D721Med (cell line): ENCODE data around the gene FNBP1L.

Experiments used
- DNase-seq: peaks from one replicate; pipeline ENCODE4 v3.0.0; 2011; ENCODE audit warnings: low spot score; ENCODE audit not compliant: insufficient read length
- FAIRE-seq: peaks from 2 replicates; lab custom pipeline; 2011; peaks lifted over from hg19 to GRCh38; lab: Jason Lieb, UNC
- CTCF ChIP-seq: IDR thresholded peaks from 2 replicates; pipeline ENCODE4 v1.5.1; 2012; ENCODE audit warnings: mild to moderate bottlenecking, control low read depth; ENCODE audit not compliant: insufficient read depth; ENCODE audit errors: missing control alignments

FNBP1L gene

GRCh38 chr1:93419344-93419743 lies 28.6 kb upstream of the FNBP1L start:
- DNase-seq (no peak), FAIRE-seq (no peak)
- TF ChIP-seq CTCF: no peak

DNA sequence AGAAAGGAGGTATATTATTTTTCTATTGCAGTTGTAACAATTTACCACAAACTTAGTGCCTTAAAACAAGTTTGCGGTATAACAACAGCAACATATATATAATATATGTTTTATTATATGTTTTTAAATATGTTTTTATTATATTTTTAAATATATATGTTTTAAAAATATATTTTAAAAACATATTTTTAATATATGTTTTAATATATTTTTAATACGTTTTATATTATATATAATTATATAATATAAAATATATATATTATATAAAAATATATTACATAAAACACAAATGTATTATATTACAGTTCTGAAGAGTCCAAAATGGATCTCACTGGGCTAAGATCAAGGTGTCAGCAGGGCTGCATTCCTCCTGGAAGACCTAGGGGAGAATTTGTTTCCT lies 27.5 kb upstream of the FNBP1L start:
- FAIRE-seq (no peak), DNase-seq (no peak)
- no peak for TF ChIP-seq CTCF

- FAIRE-seq: no peak
- no peak for DNase-seq
- no peak for TF ChIP-seq CTCF
These were observed 21.7 kb upstream of the FNBP1L start for GRCh38 chr1:93426181-93426580.

DNA sequence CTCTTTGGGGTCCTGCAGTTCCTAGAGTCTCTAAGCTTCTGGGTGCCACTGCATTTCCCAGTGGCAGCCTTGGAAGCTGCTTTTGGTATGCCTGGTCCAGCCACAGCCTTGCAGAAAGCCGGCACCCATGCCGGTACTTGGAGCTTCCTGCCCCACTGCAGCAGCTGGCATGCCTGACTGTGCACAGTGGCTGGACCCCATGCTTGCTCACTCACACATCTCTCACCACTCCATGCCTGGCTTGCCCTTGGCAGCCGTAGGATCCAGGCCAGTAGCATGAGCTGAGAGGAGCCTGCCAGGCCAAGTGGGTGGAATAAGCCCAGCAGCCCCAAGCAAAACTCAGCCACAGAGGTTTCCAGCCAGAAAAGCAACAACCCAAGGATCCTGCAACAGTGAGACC lies 20.3 kb upstream of the FNBP1L start:
- DNase-seq (no peak), FAIRE-seq (no peak)
- no peak for TF ChIP-seq CTCF

DNA sequence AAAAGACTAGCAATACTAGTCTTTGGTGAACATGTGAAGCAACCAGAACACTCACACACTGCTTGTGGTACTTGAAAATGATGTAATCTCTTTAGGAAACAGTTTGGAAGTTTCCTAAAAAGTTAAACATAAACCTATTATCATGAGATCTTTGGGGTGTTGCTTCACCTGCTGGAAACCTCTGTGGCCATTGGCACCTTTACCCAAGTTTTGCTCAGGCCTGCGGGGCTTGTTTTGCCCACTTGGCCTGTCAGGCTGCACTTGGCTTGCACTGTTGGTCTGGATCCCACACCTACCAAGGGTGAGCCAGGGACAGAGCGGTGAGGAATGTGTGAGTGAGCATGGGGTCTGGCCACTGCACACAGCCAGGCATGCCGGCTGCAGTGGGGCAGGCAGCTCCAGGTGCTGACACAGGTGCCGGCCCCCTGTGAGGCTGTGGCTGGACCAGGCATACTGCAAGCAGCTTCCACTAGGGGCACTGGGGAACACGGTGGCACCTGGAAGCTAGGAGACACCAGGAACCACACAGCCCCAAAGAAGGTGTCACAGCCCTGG lies 14.4 kb upstream of the FNBP1L start:
- FAIRE-seq (no peak), DNase-seq (no peak)
- TF ChIP-seq CTCF: no peak

DNA sequence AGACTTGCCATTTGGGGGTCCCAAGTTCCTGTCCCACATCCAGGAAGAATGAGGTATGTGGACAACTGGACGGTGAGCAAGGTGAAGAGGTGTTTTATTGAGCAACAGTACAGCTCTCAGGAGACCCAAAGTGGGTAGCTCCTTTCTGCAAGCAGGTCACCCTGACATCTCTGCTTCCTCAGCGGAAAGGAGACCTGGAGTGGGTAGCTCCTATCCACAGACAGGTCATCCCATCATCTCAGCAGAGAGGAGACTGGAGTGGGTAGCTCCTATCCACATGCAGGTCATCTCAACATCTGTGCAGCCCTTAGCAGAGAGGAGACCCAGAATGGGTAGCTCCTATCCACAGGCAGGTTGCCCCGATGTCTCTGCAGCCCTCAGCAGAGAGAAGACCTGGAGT lies 13.8 kb upstream of the FNBP1L start:
- FAIRE-seq: no peak

DNA sequence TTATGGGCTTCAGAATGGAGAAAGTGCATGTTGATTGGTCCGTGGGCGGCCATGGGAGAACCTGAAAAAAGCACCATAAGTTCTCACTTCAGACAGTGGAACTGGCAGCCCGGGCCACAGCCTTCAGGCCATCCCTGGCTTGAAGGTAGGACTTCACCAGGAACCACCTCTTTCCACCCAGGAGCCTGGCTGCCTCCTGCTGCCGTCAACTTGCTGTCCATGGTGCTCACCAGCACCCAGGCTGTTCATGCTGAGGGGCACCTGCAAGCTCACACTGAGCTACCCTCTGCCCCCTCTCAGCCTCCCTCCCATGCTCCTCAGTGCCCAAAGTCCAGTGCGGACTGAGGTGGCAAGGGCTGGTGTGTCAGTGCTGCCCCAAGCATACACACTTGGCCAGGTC lies 12.9 kb upstream of the FNBP1L start:
- FAIRE-seq: no peak
- no peak for TF ChIP-seq CTCF
- DNase-seq: no peak

More for the DNA sequence above, 13.8 kb upstream of the FNBP1L start:
- TF ChIP-seq CTCF: no peak
- no peak for DNase-seq
